Omental fat pad (tissue), 4 donors: Measurements from ENCODE around the gene TNP2. TPM values are rescaled to one million over a fixed set of nuclear protein-coding genes. Genes with fewer than 3 reads are reported as not detected.

Experiments
- ATAC-seq: fragments of 150-250 bp; one replicate; pipeline ENCODE4 v1.9.1; 2016; ENCODE audit warnings: mild to moderate bottlenecking, moderate library complexity; ENCODE audit not compliant: low FRiP score
- DNase-seq: peaks from one replicate; pipeline ENCODE4 v3.0.0-alpha.2; 2019; ENCODE audit warnings: low spot score
- CTCF ChIP-seq, 3 donors: fragments of 450-650 bp; IDR thresholded peaks; one replicate each; pipeline ENCODE4 v1.5.1; 2016 to 2017; ENCODE audit warnings: antibody characterized with exemption in 3 of 3, mild to moderate bottlenecking in 3 of 3, moderate library complexity in 2 of 3
- total RNA-seq, 4 donors: library from RNA; depleted of rRNA; stranded (reverse); fragments of >200 nt; gene quantifications; one replicate each; pipeline ENCODE4 v1.1.0, GENCODE V29; 2016

Gene TNP2
- total RNA-seq, 4 donors from 2014 or later: not detected

GRCh38 chr16:11307639-11308492 lies 38.7 kb upstream of the TNP2 start:
- DNase-seq (no peak), ATAC-seq (no peak)
- TF ChIP-seq CTCF (IDR thresholded peaks at IDR 0.05): no peak

- no peak for TF ChIP-seq CTCF (IDR thresholded peaks at IDR 0.05)
- no peak for ATAC-seq
These were observed 38.0 kb upstream of the TNP2 start for GRCh38 chr16:11306997-11307638.

GRCh38 chr16:11306381-11306780 lies 37.3 kb upstream of the TNP2 start:
- no peak for DNase-seq
- TF ChIP-seq CTCF (IDR thresholded peaks at IDR 0.05): no peak
- ATAC-seq: no peak

More at GRCh38 chr16:11306997-11307638, 38.0 kb upstream of the TNP2 start:
- no peak for DNase-seq

- ATAC-seq (no peak), DNase-seq (no peak)
- TF ChIP-seq CTCF (IDR thresholded peaks at IDR 0.05): no peak
These were observed 34.4 kb upstream of the TNP2 start for GRCh38 chr16:11303405-11304138.

GRCh38 chr16:11302977-11303376 lies 33.9 kb upstream of the TNP2 start:
- TF ChIP-seq CTCF (IDR thresholded peaks at IDR 0.05): no peak
- DNase-seq: no peak
- ATAC-seq: no peak

GRCh38 chr16:11301645-11302501 lies 32.7 kb upstream of the TNP2 start:
- TF ChIP-seq CTCF (IDR thresholded peaks at IDR 0.05): no peak
- DNase-seq: no peak
- ATAC-seq: no peak
